K562 (cell line): ENCODE results near the gene DUOX2. TPM values are rescaled to one million over a fixed set of nuclear protein-coding genes. Genes with fewer than 3 reads are reported as not detected.

ENCODE experiments used
- ATAC-seq: fragments of 200-7000 bp; cut with Tn5 transposase; 3 replicates; pipeline ENCODE4 v1.9.1; 2020; ENCODE audit warnings: moderate library complexity
- BruUV-seq: library from RNA; stranded (reverse); fragments of 400-500 nt; replicated peaks from 2 replicates; lab custom pipeline; 2021; lab: Mats Ljungman, UMichigan
- CTCF ChIA-PET: fragments of 300-600 bp; formaldehyde crosslinking; extraction: SDS; loops from one replicate; lab custom pipeline; 2021; ENCODE audit warnings: low intra/inter-chr PET ratio; lab: Yijun Ruan, JAX
- POLR2A ChIA-PET: fragments of 300-600, 350-650 bp; sonication (Branson Sonifier 250); formaldehyde crosslinking; extraction: SDS; loops from one replicate; lab custom pipeline; 2021; ENCODE audit warnings: antibody characterized with exemption, inconsistent platforms; lab: Yijun Ruan, JAX
- DNase-seq, 4 experiments: peaks; one replicate each; pipeline versions ENCODE4 v3.0.0 to v3.0.0-alpha.2; 2011 to 2018; ENCODE audit warnings: low spot score in 3 of 4, mixed read lengths in 3 of 4; ENCODE audit errors: extremely low read depth in 1 of 4
- FAIRE-seq: peaks from 2 replicates; lab custom pipeline; 2011; peaks lifted over from hg19 to GRCh38; lab: Jason Lieb, UNC
- H2AFZ ChIP-seq: 2 replicates; pipeline ENCODE4 v1.6.0; 2011; ENCODE audit warnings: low read depth, low read length, control low read depth, inconsistent platforms
- H3K27ac ChIP-seq: fragments of 200-600 bp; 3 replicates; pipeline ENCODE4 v1.8.0; 2011; ENCODE audit warnings: low read depth, mild to moderate bottlenecking, control low read depth, inconsistent platforms, low read length, moderate library complexity, mixed read lengths; ENCODE audit errors: extremely low read depth
- H3K27me3 ChIP-seq, 2 experiments: fragments of 300-600 bp in 1 of 2; 2 replicates in 1 of 2; 3 replicates in 1 of 2; pipeline versions ENCODE4 v1.6.0 to v1.8.0; 2011; ENCODE audit warnings: inconsistent platforms in 2 of 2, low read length in 2 of 2, mild to moderate bottlenecking in 1 of 2, mixed read lengths in 1 of 2, moderate library complexity in 1 of 2; ENCODE audit not compliant: control insufficient read depth in 2 of 2, insufficient read depth in 2 of 2
- H3K36me3 ChIP-seq: fragments of 300-600 bp; 3 replicates; pipeline ENCODE4 v1.8.0; 2011; ENCODE audit warnings: mild to moderate bottlenecking, low read length, inconsistent platforms; ENCODE audit not compliant: control insufficient read depth, insufficient read depth
- H3K4me1 ChIP-seq, 2 experiments: fragments of 200-600 bp in 1 of 2; replicated peaks in 1 of 2; 2 replicates in 1 of 2; 3 replicates in 1 of 2; pipeline versions ENCODE4 v1.5.1 to v1.8.0; 2011; ENCODE audit warnings: inconsistent platforms in 2 of 2, low read length in 2 of 2, mild to moderate bottlenecking in 1 of 2, mixed read lengths in 1 of 2, moderate library complexity in 1 of 2; ENCODE audit not compliant: control insufficient read depth in 2 of 2, insufficient read depth in 2 of 2
- H3K4me2 ChIP-seq: 2 replicates; pipeline ENCODE4 v1.6.1; 2011; ENCODE audit warnings: low read length, control low read depth, inconsistent platforms, mixed read lengths; ENCODE audit not compliant: insufficient read depth
- H3K4me3 ChIP-seq: fragments of 200-600 bp; sonication (generic), shearing (Covaris generic); 2 replicates; pipeline ENCODE4 v1.5.1; 2016; ENCODE audit warnings: control low read depth, inconsistent platforms
- H3K79me2 ChIP-seq: fragments of 200-600 bp; 3 replicates; pipeline ENCODE4 v1.8.0; 2011; ENCODE audit warnings: low read length, inconsistent platforms; ENCODE audit not compliant: control insufficient read depth, insufficient read depth
- H3K9ac ChIP-seq, 2 experiments: 2 replicates each; pipeline versions ENCODE4 v1.6.0 to v1.6.1; 2011; ENCODE audit warnings: low read depth in 2 of 2, low read length in 2 of 2, control low read depth in 1 of 2, inconsistent platforms in 1 of 2, mild to moderate bottlenecking in 1 of 2, mixed read lengths in 1 of 2; ENCODE audit not compliant: insufficient read depth in 1 of 2
- H3K9me1 ChIP-seq: one replicate; pipeline ENCODE4 v1.6.0; 2011; ENCODE audit warnings: inconsistent platforms, mild to moderate bottlenecking, low read length, moderate library complexity; ENCODE audit not compliant: control insufficient read depth, insufficient read depth
- H3K9me3 ChIP-seq: replicated peaks from 2 replicates; pipeline ENCODE4 v1.5.1; 2011; ENCODE audit warnings: low read depth, low read length, inconsistent platforms; ENCODE audit not compliant: control insufficient read depth, insufficient read depth
- H4K20me1 ChIP-seq: replicated peaks from 2 replicates; pipeline ENCODE4 v1.6.1; 2011; ENCODE audit warnings: low read length, inconsistent platforms, mixed read lengths; ENCODE audit not compliant: control insufficient read depth, insufficient read depth
- BRD4 ChIP-seq: fragments of 200-600 bp; sonication (generic); IDR thresholded peaks from 2 replicates; pipeline ENCODE4 v1.6.1; 2017; ENCODE audit warnings: inconsistent platforms
- CBX3 ChIP-seq, 2 experiments: IDR thresholded peaks; 1 replicate in 1 of 2; 2 replicates in 1 of 2; pipeline ENCODE4 v1.6.1; 2012; ENCODE audit warnings: inconsistent platforms in 2 of 2, low read length in 2 of 2, borderline replicate concordance in 1 of 2, control low read depth in 1 of 2
- HMGN3 ChIP-seq: IDR thresholded peaks from 2 replicates; pipeline ENCODE4 v1.6.1; 2011; ENCODE audit warnings: borderline replicate concordance, low read depth, mild to moderate bottlenecking, mixed read lengths, low read length; ENCODE audit not compliant: insufficient read length; ENCODE audit errors: extremely low read depth
- PPARD ChIP-seq: fragments of 250-450 bp; sonication (Bioruptor Pico); IDR thresholded peaks from 2 replicates; pipeline ENCODE4 v1.8.0; 2022; ENCODE audit warnings: inconsistent platforms, mild to moderate bottlenecking, moderate library complexity
- TBL1XR1 ChIP-seq, 2 experiments: IDR thresholded peaks; 2 replicates each; pipeline ENCODE4 v1.6.1; 2012; ENCODE audit warnings: improper control_type of control experiment in 2 of 2, low read length in 2 of 2, mild to moderate bottlenecking in 1 of 2
- WGBS: fragments of 100-300 bp; shearing (Covaris generic); methylation state at CpG from one replicate; pipeline ENCODE4 v1.1.6; 2016; ENCODE audit warnings: low coverage, mixed read lengths; ENCODE audit not compliant: insufficient coverage; ENCODE audit errors: missing lambda C conversion rate; 5-methylcytosine and 5-hydroxymethylcytosine counted together
- in situ Hi-C: fragments of 300-500 bp; cut with MboI; formaldehyde crosslinking; loops from 4 replicates; pipeline ENCODE4 v1.15.0; 2018; ENCODE audit warnings: inconsistent platforms, mixed read lengths
- intact Hi-C: fragments of 100-400 bp; cut with micrococcal nuclease; formaldehyde crosslinking; loops from 2 replicates; pipeline ENCODE4 v1.14.2; 2022
- polyA plus RNA-seq, 8 experiments: library from polyadenylated mRNA; depleted of rRNA in 4 of 8; stranded (reverse) in 5 of 8; unstranded in 3 of 8; fragments of >200 nt; fragmentation: Nextera tagmentation in 2 of 8; fragmentation: Illumina TruSeq in 1 of 8; extraction: Ambion mirVana in 2 of 8; extraction: Trizol in 1 of 8; gene quantifications; 2 replicates each; pipeline versions ENCODE4 v1.2.1 to v1.2.3, GENCODE V29; 2011 to 2014; ENCODE audit warnings: inconsistent platforms in 1 of 8, missing spikeins in 1 of 8
- total RNA-seq, 7 experiments: library from RNA; depleted of rRNA in 6 of 7; stranded (reverse); fragments of >200 nt in 6 of 7; fragmentation: Illumina TruSeq in 2 of 7; extraction: Trizol in 2 of 7; gene quantifications; 2 replicates each; pipeline versions ENCODE4 v1.2.1 to v1.2.3, GENCODE V29; 2011 to 2021; ENCODE audit warnings: low replicate concordance in 1 of 7
- TF ChIP-seq, protein P1 (sequence below): sonication (generic); formaldehyde crosslinking; IDR thresholded peaks from 2 replicates; pipeline ENCODE4 v1.8.0; 2022; ENCODE audit warnings: mild to moderate bottlenecking, low read depth, missing genetic modification reagents
- TF ChIP-seq, protein P2 (sequence below): sonication (generic); formaldehyde crosslinking; IDR thresholded peaks from 2 replicates; pipeline ENCODE4 v1.4.0; 2020; ENCODE audit warnings: mild to moderate bottlenecking, missing genetic modification reagents
- TF ChIP-seq, protein P3 (sequence below): sonication (generic); formaldehyde crosslinking; IDR thresholded peaks from 2 replicates; pipeline ENCODE4 v1.8.0; 2022; ENCODE audit warnings: missing genetic modification reagents, mild to moderate bottlenecking, borderline replicate concordance
- TF ChIP-seq, protein P4 (sequence below): fragments of 250-450 bp; sonication (Bioruptor Pico); IDR thresholded peaks from 2 replicates; pipeline ENCODE4 v1.8.0; 2021; ENCODE audit warnings: borderline replicate concordance, mild to moderate bottlenecking, moderate library complexity; ENCODE audit not compliant: poor library complexity, severe bottlenecking
- TF ChIP-seq, protein P5 (sequence below): sonication (generic); formaldehyde crosslinking; IDR thresholded peaks from 2 replicates; pipeline ENCODE4 v1.8.0; 2022; ENCODE audit warnings: missing genetic modification reagents, mild to moderate bottlenecking, borderline replicate concordance

The DUOX2 gene
- total and polyA plus RNA-seq, 9 of the 15 experiments (the other 6 are each of a cell fraction or from before 2014, with no cell fraction given) = 0.01 to 0.03 (median 0.02) TPM; not detected in 6

DNA sequence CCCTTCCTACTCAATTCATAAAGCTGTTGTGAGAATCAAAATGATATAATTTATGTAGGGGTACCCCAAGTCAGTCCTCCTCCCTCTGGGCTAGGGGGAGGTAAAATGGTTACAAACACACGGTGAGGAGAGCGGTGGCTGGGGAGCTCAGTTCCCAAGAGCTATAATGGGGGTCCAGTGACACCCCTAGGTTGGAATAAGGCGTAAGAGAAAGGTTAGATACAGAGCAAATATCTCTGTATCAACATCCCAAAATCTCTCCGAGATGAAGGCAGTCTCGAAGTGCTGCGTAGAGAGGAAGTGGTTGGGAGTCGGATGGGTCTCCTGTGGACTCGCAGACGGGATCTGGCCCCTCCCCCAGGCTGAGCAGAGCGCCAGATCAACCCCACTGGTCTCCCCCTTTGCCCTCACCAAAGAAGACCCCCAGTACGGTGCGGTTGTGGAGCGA is 1.8 kb downstream of the DUOX2 start:
- no peak overlapping the region for H3K4me3 ChIP-seq
- no peaks in the 10 kb centered on the region for H4K20me1 ChIP-seq
- H3K79me2 ChIP-seq = no peaks in the 10 kb centered on the region
- H3K27me3 ChIP-seq = peaks cover 2 to 25% of the 10 kb centered on the region in 2 experiments; a peak in 3 of 5 replicates
- peaks cover 0 to 26% of the 10 kb centered on the region in 2 experiments; a peak in 2 of 5 replicates for H3K4me1 ChIP-seq
- CTCF ChIA-PET = no interaction called here
- TF ChIP-seq, protein P1, sequence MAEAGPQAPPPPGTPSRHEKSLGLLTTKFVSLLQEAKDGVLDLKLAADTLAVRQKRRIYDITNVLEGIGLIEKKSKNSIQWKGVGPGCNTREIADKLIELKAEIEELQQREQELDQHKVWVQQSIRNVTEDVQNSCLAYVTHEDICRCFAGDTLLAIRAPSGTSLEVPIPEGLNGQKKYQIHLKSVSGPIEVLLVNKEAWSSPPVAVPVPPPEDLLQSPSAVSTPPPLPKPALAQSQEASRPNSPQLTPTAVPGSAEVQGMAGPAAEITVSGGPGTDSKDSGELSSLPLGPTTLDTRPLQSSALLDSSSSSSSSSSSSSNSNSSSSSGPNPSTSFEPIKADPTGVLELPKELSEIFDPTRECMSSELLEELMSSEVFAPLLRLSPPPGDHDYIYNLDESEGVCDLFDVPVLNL = no peak
- TF ChIP-seq, protein P2, sequence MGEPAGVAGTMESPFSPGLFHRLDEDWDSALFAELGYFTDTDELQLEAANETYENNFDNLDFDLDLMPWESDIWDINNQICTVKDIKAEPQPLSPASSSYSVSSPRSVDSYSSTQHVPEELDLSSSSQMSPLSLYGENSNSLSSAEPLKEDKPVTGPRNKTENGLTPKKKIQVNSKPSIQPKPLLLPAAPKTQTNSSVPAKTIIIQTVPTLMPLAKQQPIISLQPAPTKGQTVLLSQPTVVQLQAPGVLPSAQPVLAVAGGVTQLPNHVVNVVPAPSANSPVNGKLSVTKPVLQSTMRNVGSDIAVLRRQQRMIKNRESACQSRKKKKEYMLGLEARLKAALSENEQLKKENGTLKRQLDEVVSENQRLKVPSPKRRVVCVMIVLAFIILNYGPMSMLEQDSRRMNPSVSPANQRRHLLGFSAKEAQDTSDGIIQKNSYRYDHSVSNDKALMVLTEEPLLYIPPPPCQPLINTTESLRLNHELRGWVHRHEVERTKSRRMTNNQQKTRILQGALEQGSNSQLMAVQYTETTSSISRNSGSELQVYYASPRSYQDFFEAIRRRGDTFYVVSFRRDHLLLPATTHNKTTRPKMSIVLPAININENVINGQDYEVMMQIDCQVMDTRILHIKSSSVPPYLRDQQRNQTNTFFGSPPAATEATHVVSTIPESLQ = no peak
- TF ChIP-seq, protein P3, sequence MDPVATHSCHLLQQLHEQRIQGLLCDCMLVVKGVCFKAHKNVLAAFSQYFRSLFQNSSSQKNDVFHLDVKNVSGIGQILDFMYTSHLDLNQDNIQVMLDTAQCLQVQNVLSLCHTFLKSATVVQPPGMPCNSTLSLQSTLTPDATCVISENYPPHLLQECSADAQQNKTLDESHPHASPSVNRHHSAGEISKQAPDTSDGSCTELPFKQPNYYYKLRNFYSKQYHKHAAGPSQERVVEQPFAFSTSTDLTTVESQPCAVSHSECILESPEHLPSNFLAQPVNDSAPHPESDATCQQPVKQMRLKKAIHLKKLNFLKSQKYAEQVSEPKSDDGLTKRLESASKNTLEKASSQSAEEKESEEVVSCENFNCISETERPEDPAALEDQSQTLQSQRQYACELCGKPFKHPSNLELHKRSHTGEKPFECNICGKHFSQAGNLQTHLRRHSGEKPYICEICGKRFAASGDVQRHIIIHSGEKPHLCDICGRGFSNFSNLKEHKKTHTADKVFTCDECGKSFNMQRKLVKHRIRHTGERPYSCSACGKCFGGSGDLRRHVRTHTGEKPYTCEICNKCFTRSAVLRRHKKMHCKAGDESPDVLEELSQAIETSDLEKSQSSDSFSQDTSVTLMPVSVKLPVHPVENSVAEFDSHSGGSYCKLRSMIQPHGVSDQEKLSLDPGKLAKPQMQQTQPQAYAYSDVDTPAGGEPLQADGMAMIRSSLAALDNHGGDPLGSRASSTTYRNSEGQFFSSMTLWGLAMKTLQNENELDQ = no peak
- TF ChIP-seq TBL1XR1 (IDR thresholded peaks at IDR 0.05; ENCODE audit: low read length in 2 of 2) = no peak
- TF ChIP-seq BRD4 = no peak
- TF ChIP-seq PPARD = no peak
- TF ChIP-seq, protein P4, sequence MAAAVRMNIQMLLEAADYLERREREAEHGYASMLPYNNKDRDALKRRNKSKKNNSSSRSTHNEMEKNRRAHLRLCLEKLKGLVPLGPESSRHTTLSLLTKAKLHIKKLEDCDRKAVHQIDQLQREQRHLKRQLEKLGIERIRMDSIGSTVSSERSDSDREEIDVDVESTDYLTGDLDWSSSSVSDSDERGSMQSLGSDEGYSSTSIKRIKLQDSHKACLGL = no peak
- no peak for TF ChIP-seq CBX3 (IDR thresholded peaks at IDR 0.05; ENCODE audit: borderline replicate concordance in 1 of 2, low read length in 2 of 2)
- TF ChIP-seq, protein P5, sequence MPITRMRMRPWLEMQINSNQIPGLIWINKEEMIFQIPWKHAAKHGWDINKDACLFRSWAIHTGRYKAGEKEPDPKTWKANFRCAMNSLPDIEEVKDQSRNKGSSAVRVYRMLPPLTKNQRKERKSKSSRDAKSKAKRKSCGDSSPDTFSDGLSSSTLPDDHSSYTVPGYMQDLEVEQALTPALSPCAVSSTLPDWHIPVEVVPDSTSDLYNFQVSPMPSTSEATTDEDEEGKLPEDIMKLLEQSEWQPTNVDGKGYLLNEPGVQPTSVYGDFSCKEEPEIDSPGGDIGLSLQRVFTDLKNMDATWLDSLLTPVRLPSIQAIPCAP = no peak
- no peak for TF ChIP-seq HMGN3
- TF ChIP-seq, all 486 proteins: peak for 0
- no peaks in the 10 kb centered on the region for H3K9me1 ChIP-seq
- H3K4me2 ChIP-seq = no peak overlapping the region
- no peak overlapping the region for H3K9ac ChIP-seq
- no peak for ATAC-seq
- in situ Hi-C loops = loop anchor here (25.0 kb wide), 1 partner anchor 150 kb away; the partner anchor contains the start of gene TERB2
- 55% methylated on average over 13 of the region's 13 CpGs for WGBS
- H3K27ac ChIP-seq = no peak overlapping the region
- POLR2A ChIA-PET = no interaction called here
- DNase-seq = no peak
- no peaks in the 10 kb centered on the region for H3K36me3 ChIP-seq
- BruUV-seq = no TSS peak
- H2AFZ ChIP-seq = no peak overlapping the region
- intact Hi-C loops = no loop called here
- H3K9me3 ChIP-seq = no peaks in the 10 kb centered on the region
- FAIRE-seq = no peak
